GM21825 (cell line): Measurements from ENCODE around the gene PNPLA7.
"Not testable (repeated sequence)": the region's sequence is repeated elsewhere in the genome, so short reads cannot be mapped to it uniquely, and the experiment has no call there.

Experiments used
- ATAC-seq: cut with Tn5 transposase; IDR thresholded peaks from one replicate; pipeline ENCODE4 v1.9.1; 2021; ENCODE audit warnings: mild to moderate bottlenecking, moderate library complexity; ENCODE audit not compliant: unreplicated experiment

The PNPLA7 gene

DNA sequence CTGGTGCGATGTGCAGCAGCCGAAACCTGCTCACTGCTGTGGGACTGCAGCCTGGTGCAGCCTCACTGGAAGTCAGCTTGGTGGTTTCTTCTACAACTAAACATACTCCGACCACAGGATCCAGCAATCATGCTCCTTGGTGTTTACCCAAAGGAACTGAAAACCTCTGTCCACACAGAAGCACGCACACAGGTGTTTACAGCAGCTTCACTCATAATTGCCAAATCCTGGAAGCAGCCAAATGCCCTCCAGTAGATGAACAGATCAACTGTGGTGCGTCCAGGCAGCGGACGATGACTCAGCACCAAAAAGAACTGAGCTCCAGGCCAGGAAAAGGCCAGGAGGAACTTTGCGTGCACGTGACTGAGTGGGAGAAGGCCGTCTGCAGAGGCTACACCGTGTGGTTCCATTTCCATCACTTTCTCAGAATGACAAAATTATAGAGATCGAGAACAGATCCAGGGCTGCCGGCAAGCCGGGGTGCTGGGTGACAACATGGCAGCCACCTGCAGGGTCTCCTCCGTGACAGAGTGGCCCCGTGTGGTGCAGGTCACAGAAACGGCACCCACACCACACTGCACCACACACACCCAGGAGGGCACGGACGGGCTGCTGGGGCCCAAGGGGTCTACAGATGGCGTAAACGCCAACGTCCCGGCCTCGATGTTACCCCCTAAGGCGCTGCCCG lies 68.0 kb downstream of the PNPLA7 start:
- no peak for ATAC-seq

DNA sequence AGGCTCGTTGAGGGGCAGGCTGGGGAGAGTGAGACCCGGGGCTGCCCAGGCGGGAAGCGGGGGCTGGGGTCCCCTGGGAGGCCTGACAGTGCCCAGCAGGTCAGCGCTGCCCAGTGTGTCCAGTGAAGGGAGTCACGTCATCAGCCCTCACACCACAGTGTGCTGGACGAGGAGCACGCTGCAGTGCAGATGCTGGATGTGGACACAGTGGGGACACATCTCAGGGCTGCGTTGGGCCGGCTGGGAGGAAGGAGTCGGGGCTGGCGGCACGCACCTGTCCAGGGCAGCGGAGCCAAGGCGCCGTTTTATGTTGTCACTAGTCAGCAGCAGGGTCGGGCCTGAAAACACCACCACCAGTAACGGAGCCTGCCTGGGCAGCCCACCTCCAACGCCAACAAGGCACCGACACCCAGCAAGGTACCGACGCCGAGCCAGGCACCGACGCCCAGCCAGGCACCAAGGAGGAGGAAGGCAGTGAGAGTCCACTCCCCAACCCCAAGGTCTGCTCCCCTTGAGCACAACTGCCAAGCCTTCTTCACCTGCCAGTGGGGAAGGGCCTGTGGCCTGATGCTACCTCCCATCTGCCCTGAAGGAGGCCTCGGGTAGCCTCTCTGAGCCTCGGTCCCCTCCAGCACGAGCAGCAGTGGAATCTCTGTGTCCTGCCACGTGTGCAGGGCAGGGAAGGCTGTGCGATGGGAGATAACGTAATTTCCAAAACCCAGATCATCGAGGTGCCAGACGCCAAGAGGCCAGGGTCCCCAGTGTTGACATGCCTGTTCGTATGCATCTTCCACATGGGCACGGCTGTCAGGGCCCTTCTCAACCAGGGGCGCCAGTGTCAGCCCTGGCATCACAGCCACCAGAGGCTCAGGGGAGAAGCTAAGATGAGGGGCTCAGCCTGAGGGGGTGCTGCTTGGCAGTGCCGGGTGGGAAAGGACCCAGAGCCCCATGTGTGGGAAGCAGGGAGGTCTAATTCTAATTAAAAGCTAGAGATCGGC lies 69.2 kb downstream of the PNPLA7 start:
- no peak for ATAC-seq

DNA sequence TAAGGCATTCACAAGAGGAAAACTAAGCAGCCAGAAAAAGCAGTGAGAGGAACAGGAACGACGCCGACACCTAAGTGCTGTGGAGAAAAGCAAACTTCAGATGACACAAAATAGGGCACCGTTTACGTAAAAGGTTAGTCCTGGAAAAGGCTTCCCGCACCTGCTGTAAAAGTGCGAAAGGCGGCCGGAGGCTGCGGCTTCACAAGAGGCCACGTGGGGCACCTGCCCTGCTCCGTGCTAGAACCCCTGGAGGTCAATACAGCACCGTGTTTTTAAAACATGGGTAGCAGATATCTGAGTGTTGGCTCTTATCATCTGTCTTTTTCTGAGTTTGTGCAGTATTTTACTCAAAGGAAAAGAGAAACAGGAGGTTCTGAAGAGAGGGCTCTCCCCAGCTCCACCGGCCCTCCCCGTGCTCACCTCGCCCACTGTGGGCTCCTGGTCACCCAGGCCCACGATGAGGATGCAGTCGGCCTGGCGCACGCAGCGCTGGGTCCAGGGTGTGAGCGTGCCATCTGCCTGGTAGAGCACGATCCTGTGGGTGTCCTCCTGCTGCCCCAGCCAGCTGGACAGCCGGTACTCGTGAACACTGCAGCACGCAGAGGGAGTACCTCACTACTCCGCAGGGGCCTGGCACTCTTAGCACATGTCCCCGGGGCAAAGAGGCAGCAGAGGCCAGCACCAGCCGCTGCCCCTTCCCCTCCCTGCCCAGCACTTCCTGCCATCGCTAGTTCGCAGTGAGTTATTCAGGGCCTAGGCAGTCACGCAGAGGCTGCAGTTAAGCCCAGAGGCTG lies 70.1 kb downstream of the PNPLA7 start:
- ATAC-seq: no peak

DNA sequence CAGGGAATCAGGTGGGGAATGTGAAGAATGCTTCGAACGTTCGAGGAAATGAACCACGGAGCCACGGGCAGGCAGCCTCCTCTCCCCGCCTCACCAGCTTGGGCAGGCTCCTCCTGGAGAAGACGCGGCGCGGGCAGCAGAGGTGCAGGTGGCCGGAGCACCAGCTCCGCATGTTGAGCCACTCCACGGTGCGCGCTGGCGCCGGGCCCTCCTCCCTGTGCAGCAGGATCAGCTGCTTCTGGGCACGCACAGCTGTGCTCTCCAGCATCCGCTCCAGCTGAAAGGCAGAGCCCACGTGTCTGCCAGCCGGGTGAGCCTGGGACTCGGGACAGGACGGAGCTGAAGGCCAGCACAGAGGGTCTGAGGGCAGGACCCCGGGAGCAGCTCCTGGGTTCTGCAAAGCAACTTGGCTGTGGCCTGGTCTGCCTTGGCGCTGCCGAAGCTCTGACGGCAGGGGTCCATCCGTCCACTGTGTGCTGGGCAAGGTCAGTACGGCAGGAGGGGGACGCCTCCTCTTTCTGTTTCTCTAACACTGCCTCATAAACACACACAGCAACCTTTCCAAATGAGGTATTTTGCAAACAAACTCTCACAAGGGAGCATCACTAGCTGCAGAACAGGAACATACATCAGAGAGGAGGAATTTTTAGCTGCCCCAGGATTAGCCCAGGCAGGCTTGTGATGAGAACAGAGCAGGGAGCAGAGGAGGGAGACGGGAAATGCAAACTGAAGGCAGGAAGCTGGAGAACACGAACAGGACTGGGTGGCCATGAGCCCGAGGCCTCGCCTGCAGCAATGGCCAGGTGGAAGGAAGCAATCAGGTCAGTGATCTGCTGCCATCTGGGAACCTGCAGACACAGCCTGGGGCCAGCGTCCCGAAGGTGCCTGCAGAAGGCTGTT lies 71.0 kb downstream of the PNPLA7 start:
- no peak for ATAC-seq

DNA sequence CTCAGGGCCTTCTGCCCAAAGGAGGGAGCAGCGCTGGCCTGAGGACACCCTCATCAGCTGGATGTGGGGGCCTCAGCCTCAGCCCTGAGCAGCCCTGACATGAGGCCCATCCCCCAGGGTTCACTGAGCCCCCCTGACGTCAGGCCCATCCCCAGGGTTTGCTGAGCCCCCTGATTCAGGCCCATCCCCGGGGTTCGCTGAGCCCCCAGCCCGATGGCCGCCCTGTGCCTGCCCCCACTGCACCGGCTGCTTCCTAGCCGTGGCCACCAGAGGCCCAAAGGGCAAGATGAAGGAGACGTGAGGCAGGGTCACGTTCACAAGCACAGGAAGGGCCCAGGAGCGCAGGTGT lies 71.6 kb downstream of the PNPLA7 start:
- no peak for ATAC-seq

DNA sequence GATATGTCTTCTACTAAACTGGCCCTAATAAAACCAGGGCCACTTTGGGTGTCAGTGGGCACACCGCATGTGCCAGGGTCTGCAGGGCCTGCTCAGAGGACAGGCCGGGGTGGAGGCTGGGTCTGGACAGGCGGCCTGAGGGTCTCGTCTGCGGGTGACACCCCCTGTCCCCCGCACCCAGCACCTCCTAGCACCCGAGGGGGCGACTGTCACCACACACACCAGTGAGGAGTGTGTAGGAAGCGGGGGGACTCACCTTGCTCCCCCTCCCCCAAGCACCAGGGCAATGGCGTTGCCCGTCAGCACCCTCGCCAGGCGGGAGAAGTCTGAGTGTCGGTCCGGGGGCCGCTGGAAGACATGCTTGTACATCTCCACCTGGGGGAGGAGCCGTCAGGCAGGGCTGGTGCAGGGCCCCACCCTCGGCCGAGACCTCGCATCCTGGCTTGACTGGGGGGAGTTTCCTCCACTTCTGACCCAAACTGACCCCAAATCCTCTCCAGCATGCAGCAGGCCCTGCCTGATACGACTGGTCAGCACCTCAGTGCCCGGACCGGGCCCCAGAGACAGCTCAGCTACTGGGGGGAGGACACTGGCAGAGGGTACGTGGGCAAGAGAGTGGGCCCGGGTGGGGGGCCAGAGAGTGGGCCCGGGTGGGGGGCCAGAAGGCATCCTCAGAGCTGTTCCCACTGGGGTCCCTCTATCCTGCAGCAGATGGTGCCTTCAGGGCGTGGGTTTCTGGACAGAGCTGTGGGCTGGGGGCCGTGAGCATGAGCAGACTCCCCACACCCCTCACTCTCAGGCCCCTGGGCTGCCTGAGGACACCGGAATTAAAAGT lies 72.2 kb downstream of the PNPLA7 start:
- no peak for ATAC-seq

DNA sequence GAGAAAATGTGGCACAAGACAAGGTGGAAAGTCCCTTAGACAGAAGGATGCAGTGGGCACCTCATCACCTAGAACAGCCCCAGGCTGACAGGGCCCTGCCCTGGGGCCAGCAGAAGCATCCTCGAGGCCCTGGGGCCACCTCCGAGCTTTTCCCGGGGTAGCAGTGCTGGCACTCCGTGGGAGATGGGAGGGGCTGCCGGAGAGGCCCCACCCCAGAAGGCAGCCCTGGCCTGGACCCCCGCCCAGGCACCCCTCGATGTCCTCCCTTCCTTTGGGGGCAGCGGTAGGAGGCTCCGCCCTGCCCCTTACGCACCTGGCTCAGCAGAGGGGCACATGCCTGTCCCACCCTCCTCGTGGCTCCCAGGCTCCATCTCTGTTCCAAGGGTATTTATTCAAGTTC lies 73.3 kb downstream of the PNPLA7 start:
- ATAC-seq: no peak

DNA sequence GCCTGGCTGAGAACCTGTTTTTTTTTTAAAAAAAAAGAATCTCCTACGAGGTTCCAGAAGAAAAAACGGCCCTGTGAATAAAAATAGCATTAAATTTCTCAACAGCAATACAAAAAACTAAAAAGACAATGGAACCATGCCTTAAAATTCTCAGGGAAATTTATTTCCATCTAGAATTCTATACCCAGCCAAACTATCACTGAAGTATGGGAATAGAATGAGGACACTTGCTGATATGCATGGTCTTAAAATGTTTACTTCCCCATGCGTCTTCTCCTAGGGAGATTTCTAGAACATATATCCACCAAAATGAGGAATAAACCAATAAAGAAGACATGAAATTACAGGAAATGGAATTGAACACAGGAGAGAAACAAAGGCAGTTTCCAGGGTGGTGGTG lies 74.5 kb downstream of the PNPLA7 start:
- ATAC-seq: no peak

GRCh38 chr9:137474271-137474670 lies 75.9 kb downstream of the PNPLA7 start:
- ATAC-seq: no peak

DNA sequence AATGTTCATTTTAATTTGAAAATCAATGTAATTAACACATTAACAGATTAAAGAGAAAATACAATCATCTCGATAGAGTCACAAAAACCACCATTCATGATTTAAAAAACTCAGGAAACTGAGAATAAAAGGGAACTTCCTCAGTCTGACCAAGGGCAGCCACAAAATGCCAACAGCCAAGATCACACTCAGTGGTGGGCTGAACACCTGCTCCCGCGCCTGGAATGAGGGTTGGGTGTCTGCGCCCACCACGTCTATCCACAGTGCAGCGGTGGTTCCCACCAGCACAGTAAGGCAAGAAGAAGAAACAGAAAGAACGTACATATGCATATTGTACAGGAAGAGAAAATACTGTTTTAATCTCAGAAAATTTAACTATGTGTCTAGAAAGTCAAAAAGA lies 79.4 kb downstream of the PNPLA7 start:
- no peak for ATAC-seq

GRCh38 chr9:137467896-137468295 lies 82.3 kb downstream of the PNPLA7 start:
- ATAC-seq: no peak

DNA sequence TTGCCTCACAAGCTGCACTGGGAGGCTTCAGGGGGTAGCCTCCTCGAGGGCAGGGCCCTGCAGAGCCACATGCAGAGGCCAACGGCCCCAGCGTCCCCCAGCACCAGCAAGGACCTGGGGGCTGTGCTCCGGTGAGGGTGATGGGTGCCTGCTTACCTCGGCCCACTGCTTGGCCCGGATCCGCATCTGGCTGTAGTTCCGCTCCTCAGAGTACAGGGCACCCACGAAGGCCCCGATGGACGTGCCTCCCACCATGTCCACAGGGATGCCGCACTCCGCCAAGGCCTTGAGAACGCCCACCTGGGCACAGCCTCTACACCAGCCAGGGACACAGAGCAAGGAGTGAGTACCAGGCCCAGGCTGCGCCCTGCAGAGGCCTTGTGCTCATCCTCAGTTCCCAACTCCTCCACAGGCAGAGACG lies 83.0 kb downstream of the PNPLA7 start:
- ATAC-seq: no peak

DNA sequence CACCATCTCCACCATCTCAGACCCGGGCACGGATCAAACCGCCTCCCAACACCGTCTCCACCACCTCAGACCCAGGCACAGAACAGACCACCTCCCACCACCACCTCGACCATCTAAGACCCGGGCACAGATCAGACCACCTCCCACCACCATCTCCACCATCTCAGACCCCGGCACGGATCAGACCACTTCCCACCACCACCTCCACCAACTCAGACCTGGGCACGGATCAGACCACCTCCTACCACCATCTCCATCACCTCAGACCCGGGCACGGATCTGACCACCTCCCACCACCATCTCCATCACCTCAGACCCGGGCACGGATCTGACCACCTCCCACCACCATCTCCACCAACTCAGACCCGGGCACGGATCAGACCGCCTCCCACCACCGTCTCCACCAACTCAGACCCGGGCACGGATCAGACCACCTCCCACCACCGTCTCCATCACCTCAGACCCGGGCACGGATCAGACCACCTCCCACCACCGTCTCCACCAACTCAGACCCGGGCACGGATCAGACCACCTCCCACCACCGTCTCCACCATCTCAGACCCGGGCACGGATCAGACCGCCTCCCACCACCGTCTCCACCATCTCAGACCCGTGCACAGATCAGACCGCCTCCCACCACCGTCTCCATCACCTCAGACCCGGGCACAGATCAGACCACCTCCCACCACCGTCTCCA lies 83.7 kb downstream of the PNPLA7 start:
- ATAC-seq: not testable (repeated sequence)

- ATAC-seq: no peak
Measured at GRCh38 chr9:137465720-137466388, 84.3 kb downstream of the PNPLA7 start.

GRCh38 chr9:137465000-137465719 lies 85.0 kb downstream of the PNPLA7 start:
- no peak for ATAC-seq

GRCh38 chr9:137464291-137464999 lies 85.8 kb downstream of the PNPLA7 start:
- no peak for ATAC-seq

- no peak for ATAC-seq
Measured at GRCh38 chr9:137463931-137464290, 86.3 kb downstream of the PNPLA7 start.
